ENCODE results near the gene TNIK. TPM values are rescaled to one million over a fixed set of nuclear protein-coding genes. Genes with fewer than 3 reads are reported as not detected.

Gene TNIK
- total and polyA plus RNA-seq, 8 donors: 2.1 to 40.2 (median 10.1) TPM

- Histone ChIP-seq H3K9me3 (peaks cover 0 to 2% (median 1%) of the 10 kb centered on the region in 4 donors), H3K27ac (no peak overlapping the region), H3K4me1 (peaks cover 0 to 10% (median 5%) of the 10 kb centered on the region in 4 donors), H3K27me3 (no peaks in the 10 kb centered on the region), H3K36me3 (peaks cover 0 to 40% (median 15%) of the 10 kb centered on the region in 4 donors), H3K4me3 (no peak overlapping the region)
- 52 to 68% (median 53%) methylated on average over 5 of the region's 5 CpGs for WGBS, 5 donors
- intact Hi-C loops (cut with DNase I; ENCODE audit: low total_unique reads): no loop called here
- DNase-seq: peak in 1 of 2 donors; percentile 43
- no peak for TF ChIP-seq POLR2AphosphoS5 (IDR thresholded peaks at IDR 0.05)
- no peak for TF ChIP-seq POLR2A (IDR thresholded peaks at IDR 0.05)
- TF ChIP-seq EP300 (IDR thresholded peaks at IDR 0.05): no peak
- TF ChIP-seq CTCF (IDR thresholded peaks at IDR 0.05): no peak
These were observed 292.1 kb downstream of the TNIK start for GRCh38 chr3:171168086-171168485.

GRCh38 chr3:171165983-171166382, 294.2 kb downstream of the TNIK start:
- Histone ChIP-seq H3K27me3 (no peaks in the 10 kb centered on the region), H3K4me1 (peaks cover 0 to 5% (median 3%) of the 10 kb centered on the region in 4 donors), H3K27ac (no peak overlapping the region), H3K9me3 (peaks cover 0 to 6% (median 5%) of the 10 kb centered on the region in 4 donors), H3K4me3 (no peak overlapping the region), H3K36me3 (peaks cover 0 to 47% (median 23%) of the 10 kb centered on the region in 4 donors)
- 27 to 52% (median 33%) methylated on average over 1 of the region's 1 CpG for WGBS, 5 donors
- intact Hi-C loops (cut with DNase I; ENCODE audit: low total_unique reads): no loop called here
- TF ChIP-seq POLR2A (IDR thresholded peaks at IDR 0.05): no peak
- no peak for DNase-seq

- H3K27ac ChIP-seq: no peak overlapping the region
- H3K4me3 ChIP-seq: no peak overlapping the region
- peaks cover 0 to under 1% (median 0%) of the 10 kb centered on the region in 4 donors for H3K4me1 ChIP-seq
- H3K9me3 ChIP-seq: peaks cover 0 to 6% (median 5%) of the 10 kb centered on the region in 4 donors
- peaks cover 0 to 52% (median 28%) of the 10 kb centered on the region in 4 donors for H3K36me3 ChIP-seq
- TF ChIP-seq EP300 (IDR thresholded peaks at IDR 0.05): no peak
- TF ChIP-seq CTCF (IDR thresholded peaks at IDR 0.05): no peak
- no peak for TF ChIP-seq POLR2AphosphoS5 (IDR thresholded peaks at IDR 0.05)
- TF ChIP-seq POLR2A (IDR thresholded peaks at IDR 0.05): no peak
- 87 to 97% (median 88%) methylated on average over 3 of the region's 3 CpGs for WGBS, 5 donors
- no peaks in the 10 kb centered on the region for H3K27me3 ChIP-seq
- intact Hi-C loops (cut with DNase I; ENCODE audit: low total_unique reads): no loop called here
- no peak for DNase-seq
These were observed 294.7 kb downstream of the TNIK start for GRCh38 chr3:171165499-171165921.

GRCh38 chr3:171164067-171164465, 296.1 kb downstream of the TNIK start:
- peaks cover 0 to 67% (median 40%) of the 10 kb centered on the region in 4 donors for H3K36me3 ChIP-seq
- H3K4me1 ChIP-seq: no peaks in the 10 kb centered on the region
- peaks cover 0 to 6% (median 5%) of the 10 kb centered on the region in 4 donors for H3K9me3 ChIP-seq
- TF ChIP-seq POLR2A (IDR thresholded peaks at IDR 0.05): no peak
- no peak for TF ChIP-seq CTCF (IDR thresholded peaks at IDR 0.05)
- no peak for TF ChIP-seq POLR2AphosphoS5 (IDR thresholded peaks at IDR 0.05)
- no peak for TF ChIP-seq EP300 (IDR thresholded peaks at IDR 0.05)
- no peak for DNase-seq
- H3K27ac ChIP-seq: no peak overlapping the region
- no peaks in the 10 kb centered on the region for H3K27me3 ChIP-seq
- H3K4me3 ChIP-seq: no peak overlapping the region
- intact Hi-C loops (cut with DNase I; ENCODE audit: low total_unique reads): no loop called here

Data from stomach (tissue), 9 donors.